Activated CD4-positive, alpha-beta T cell treated with anti-CD3 and anti-CD28 coated beads, Interleukin-2, amount 50 U/mL, for 4 hours (primary cell): ENCODE measurements around the gene SPRR2A.
"Not testable (repeated sequence)": the region's sequence is repeated elsewhere in the genome, so short reads cannot be mapped to it uniquely, and the experiment has no call there.

Source experiments
- DNase-seq, 2 experiments: peaks; one replicate each; pipeline ENCODE4 v3.0.0-alpha.2; 2020

The SPRR2A gene

GRCh38 chr1:153057375-153057774, at the start of gene SPRR2A:
TSS of gene SPRR2A (minus strand) at chr1:153057512. CDS start at chr1:153056735, 777 bp downstream.
- no peak for DNase-seq

GRCh38 chr1:153100245-153100644, 42.9 kb upstream of the SPRR2A start:
- DNase-seq, result no peak

- DNase-seq, result no peak
These were observed 42.2 kb upstream of the SPRR2A start for GRCh38 chr1:153099461-153100045.

DNA sequence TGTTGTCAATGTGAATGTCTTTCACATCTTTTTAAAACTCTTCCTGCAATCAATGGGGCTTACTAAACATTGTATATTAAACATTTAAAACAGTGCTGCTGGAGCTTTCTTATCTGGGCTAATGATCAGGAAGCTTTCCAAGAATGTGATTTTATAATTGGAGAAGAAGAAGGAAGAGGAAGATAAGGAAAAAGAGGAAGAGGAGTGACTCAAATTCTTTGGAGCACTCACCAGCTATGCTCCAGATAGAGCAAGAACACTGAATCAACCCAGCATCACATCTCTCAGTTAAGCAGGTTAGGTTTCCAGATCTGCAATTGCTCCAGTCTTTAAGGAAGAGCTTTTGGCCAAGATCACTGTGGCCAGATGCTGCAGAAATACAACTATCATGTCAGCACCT, 38.5 kb upstream of the SPRR2A start:
- DNase-seq, result no peak

DNA sequence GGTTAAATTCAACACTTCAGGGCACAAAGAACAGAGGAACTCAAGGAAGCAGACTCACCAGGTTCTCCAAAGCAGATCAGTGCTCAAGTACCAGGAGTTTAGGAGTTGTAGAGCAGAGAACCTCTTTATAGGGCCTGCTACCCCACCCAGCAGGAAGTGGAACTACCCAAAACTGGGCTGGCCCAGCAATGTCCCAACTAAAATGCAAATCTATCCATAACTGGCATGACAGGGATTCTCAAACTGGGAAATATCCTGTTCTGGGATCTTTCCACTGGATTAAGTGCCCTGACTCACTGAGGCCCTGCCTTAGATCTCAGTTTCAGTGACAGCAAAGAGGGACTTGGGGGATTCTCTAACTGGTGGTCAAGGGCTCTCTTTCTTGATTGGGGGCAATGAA, 37.1 kb upstream of the SPRR2A start, which contains the start of gene SPRR2E:
Gene SPRR2E (minus strand): TSS at position 101 of the 400 bp plus-strand sequence. CDS start 775 bp downstream, outside the sequence.
- DNase-seq, result no peak

DNA sequence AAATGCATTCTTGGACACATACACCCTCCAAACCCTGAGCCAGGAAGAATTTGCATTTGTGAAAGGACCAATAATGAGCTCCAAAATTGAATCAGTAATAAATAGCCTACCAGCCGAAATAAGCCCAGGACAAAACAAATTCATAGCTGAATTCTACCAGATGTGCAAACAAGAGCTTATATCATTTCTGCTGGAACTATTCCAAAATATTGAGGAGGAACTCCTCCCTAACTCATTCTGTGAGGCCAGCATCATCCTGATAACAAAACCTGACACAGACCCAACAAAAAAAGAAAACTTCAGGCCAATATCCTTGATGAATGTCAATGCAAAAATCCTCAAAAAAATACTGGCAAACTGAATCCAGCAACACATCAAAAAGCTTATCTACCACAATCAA, 30.3 kb upstream of the SPRR2A start:
- no peak for DNase-seq

DNA sequence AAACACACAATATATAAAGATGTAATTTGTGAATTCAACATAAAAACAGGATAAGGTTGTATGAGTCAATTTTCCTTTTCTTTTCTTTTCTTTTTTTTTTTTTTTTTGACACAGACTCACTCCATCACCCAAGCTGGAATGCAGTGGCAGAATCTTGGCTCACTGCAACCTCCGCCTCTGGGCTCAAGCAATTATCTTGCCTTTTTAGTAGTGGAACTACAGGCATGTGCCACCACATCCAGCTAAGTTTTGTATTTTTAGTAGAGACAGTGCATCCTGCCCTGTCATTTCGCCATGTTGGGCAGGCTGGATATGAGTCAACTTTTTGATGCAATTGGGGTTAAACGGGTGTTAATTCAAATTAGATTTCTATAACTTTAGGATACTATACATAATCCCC, 24.4 kb upstream of the SPRR2A start:
- no peak for DNase-seq

DNA sequence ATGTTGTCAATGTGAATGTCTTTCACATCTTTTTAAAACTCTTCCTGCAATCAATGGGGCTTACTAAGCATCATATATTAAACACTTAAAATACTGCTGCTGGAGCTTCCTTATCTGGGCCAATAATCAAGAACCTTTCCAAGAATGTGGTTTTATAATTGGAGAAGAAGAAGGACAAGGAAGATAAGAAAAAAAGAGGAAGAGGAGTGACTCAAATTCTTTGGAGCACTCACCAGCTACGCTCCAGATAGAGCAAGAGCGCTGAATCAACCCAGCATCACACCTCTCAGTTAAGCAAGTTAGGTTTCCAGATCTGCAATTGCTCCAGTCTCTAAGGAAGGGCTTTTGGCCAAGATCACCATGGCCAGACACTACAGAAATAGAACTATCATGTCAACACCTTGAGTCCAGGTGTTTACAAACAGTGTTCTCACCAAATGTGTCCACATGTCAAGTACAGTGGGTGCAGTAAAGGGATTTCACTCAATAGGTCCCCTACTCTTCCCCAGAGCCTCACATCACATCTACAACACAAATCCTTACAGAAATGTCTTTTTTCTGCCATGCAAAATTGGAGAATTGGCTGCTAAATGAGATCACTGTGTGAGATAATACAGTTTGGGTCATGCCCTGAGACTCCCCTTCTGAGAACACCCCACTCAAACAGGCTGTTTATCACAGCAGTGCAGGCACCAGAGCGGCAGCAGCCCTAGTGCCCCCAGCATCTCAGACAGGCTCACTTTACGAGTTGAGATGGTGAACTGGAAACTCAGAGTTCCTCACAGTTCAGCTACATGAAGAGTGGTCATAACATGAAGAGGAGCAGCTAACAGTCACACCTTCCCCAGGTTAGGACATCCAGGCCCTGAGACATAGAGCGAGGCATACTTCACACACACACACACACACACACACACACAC, 15.8 kb upstream of the SPRR2A start:
- no peak for DNase-seq

DNA sequence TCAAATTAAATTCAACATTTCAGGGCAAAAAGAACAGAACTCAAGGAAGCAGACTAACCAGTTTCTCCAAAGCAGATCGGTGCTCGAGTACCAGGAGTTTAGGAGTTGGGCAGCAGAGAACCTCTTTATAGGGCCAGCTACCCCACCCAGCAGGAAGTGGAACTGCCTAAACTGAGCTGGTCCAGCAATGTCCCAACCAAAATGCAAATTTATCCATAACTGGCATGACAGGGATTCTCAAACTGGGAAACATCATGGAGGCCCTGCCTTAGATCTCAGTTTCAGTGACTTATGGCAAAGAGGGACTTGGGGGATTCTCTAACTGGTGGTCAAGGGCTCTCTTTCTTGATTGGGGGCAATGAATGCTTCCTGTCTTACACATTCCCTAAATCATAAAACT, 14.2 kb upstream of the SPRR2A start, which contains the start of gene SPRR2B:
Gene SPRR2B (minus strand): TSS at position 101 of the 400 bp plus-strand sequence. CDS start 772 bp downstream, outside the sequence.
- no peak for DNase-seq

- DNase-seq, result no peak
These were observed 12.9 kb upstream of the SPRR2A start for GRCh38 chr1:153070243-153070642.

DNA sequence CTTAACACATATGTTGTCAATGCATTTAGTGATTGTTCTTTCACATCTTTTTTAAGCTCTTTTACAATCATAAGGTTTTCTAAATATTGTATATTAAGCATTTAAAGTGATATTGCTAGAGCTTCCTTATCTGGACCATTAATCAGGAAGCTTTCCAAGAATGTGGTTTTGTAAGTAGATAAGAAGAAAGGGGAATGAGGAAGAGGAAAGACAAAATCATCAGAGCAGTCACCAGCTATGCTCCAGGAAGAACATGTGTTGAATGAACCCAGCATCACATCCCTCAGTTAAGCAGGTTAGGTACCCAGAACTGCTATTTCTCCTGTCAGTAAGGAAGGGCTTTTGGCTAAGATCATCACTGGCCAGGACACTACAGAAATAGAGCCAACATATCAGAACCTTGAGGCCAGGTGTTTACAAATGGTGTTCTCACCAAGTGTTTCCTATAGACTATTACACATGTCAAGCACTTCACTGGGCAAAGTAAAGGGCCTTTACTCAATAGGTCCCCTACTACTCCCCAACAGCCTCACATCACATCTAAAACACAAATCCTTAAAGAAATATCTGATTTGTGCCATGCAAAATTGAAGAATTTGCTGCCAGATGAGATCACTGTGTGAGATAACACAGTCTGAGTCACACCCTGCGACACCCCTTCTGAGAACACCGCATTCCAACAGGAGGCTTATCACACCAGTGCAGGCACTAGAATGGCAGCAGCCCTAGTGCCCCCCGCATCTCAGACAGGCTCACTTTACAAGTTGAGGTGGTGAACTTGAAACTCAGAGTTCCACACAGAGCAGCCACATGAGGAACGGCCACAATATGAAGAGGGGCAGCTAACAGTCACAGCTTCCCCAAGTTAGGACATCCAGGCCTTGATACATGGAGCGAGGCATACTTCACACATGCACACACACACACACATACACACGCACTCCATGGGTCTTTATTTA, 1.8 kb upstream of the SPRR2A start:
- no peak for DNase-seq

DNA sequence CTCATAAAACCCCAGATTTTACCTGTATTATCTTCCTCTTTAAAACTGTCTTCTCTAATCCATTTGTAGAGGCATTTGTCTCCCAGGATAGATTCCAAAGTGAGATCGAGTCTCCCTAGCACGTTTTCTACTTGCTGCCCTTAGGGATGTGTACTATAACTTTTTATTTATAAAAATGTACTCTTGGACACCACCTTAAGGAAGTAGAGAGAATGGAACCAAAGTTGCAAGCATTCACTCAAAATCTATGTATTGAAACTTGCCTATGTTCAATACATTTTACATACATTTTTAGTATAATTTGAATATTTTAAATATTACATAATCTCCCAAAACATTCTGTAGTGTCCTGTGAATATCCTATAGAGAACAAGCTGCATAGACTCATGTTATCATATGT, 842 bp upstream of the SPRR2A start:
- DNase-seq, result no peak

GRCh38 chr1:153056111-153056510, 1.2 kb downstream of the SPRR2A start:
- not testable (repeated sequence) for DNase-seq

DNA sequence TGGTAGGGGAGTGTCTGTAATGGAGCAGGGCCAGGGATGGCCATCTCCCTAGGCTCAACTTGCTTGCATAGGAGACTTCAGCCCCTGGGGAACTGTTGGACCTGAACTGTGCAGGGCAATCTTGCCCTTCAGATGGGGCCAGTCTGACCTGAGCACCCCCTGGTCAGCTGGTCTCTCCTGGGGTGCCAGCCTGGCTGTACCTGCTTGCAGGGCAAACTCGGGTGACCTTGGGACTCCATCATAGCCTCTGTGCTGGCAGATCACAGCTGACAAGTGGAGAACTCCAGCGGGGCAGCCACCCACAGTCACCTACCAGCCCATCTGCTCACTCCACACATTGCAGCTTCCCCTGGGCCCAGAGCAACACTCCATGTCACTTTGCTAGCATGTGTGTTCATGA, 8.1 kb downstream of the SPRR2A start:
- DNase-seq, result no peak

- DNase-seq, result no peak
These were observed 16.2 kb downstream of the SPRR2A start, which contains the start of gene SPRR2D for GRCh38 chr1:153040950-153041631. TSS of gene SPRR2D (minus strand) at chr1:153041120. CDS start at chr1:153040346, 774 bp downstream.

GRCh38 chr1:153035211-153035610, 22.1 kb downstream of the SPRR2A start:
- DNase-seq, result no peak

DNA sequence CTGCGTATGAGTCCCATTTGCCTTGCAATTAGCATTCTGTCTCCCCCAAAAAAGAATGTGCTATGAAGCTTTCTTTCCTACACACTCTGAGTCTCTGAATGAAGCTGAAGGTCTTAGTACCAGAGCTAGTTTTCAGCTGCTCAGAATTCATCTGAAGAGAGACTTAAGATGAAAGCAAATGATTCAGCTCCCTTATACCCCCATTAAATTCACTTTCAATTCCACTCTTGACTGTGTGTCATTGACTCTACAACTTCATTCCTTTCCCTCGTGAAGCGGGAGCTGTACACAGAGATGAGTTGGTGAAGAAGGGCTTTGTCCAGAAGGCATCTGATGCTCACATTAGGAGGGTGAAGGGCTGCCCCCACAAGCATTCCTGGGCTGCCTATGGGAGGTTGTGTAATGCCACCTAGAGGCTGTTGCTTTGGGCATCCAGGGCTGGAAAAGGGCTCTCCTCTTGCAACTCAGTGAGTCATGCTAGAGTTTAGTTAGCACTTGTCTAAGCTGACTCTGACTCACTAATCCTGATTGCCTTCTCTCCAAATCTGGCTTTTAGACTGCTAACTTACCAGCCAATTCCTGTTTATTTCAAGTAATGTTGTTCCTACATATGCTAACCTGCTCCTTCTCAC, 24.5 kb downstream of the SPRR2A start:
- DNase-seq, result no peak

GRCh38 chr1:153032073-153032472, 25.2 kb downstream of the SPRR2A start:
- no peak for DNase-seq

GRCh38 chr1:153030895-153031294, 26.4 kb downstream of the SPRR2A start, which contains the start of gene SPRR1B:
TSS of gene SPRR1B (plus strand) at chr1:153031203. CDS start at chr1:153032346, 1,143 bp downstream.
- DNase-seq, result no peak

DNA sequence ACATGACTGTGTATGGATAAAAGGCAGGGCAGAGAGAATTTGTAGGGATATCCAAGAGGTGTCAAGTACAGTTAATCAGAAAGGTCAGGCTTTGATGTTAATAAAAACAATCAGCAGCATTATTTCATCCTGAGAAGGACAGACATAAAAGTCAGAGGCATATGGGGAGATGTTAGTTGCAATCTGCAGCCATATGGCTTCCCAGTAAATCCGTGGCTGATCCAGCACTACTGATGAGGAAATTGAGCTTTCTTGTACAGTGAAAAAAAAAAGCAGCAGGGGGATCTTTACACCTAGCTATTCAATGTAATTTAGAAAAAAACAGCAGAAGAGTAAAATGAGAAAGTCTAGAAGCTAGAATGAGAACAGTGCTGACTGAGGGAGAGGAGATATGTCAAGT, 28.5 kb downstream of the SPRR2A start:
- no peak for DNase-seq

DNA sequence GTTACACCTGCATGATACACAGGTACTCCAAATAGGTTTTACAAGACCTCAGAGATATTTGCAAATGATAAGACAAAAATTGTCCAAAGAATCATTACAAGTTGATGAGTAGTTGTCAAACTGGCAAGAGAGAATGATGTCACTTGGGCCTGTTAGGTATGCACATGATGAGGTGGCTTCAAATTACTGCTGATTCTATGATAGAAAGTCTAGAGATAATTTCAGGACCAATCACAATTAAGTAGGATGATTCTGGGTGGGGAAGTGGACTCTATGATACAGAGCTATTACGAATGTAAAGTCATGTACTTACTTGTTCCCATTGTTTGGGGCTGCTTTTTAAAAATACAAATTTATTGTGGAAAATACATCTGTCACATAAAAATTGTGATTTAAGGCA, 31.5 kb downstream of the SPRR2A start:
- no peak for DNase-seq

DNA sequence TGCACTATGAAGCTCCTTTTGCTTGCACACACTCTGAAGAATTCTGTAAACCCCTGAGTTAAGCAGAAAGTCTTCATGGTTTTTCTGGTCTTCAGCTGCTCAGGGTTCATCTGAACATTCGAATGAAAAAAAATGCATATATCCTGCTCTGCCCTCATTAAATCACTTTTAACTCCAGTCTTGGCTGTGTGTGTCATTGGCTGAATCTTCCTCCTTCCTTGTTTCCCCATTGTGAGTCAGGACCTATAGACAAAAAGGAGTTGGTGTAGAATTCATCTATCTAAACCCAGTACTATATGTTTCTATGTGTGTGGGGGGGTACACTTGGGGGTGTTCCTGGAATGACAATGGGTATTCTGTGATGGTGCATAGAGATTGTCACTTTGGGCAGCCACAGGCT, 32.9 kb downstream of the SPRR2A start:
- DNase-seq, result no peak
